ENCODE data around the gene DNAJB2. TPM values are rescaled to one million over a fixed set of nuclear protein-coding genes. Genes with fewer than 3 reads are reported as not detected.

DNAJB2 gene
- 32.1 and 34.0 TPM in 2 replicates for total RNA-seq

DNA sequence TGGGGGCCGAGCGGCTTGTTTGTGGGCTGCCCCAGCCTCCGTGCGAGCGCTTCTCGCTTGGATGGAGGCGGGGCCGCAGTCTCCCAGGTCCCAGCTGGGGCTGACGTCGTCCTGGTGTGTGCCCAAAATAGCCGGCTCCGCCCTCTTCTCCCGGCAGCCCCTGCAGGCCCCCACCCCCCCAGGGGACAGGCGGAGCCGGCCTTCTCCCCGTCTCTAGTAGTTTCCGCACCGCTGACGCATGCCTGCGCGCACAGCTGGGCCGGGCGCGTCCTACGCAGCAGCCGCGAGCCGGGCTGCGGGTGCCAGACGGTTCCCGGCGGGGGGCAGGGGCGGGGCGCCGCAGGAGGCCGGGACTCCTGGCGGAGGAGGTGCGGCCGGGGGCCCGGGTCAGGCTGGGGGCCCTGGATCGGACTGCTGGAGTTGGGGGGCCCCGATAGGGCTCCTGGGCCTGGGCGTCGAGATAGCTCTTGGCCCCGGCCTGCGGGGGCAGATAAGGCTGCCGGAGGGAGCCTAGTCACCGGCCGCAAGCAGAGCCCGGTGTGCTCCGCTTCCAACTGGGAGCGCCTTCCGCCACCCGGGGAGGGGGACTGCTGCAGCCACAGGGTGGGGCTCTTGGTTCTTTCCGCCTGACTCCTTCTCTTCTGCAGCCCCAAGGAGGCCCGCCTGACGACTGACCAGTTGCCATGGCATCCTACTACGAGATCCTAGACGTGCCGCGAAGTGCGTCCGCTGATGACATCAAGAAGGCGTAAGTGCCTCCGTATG, at the start of gene DNAJB2:
Gene DNAJB2 (plus strand): TSS at position 216 of the 765 bp plus-strand sequence. CDS start 468 bp downstream, at position 684.
- intact Hi-C loops (cut with micrococcal nuclease): loop anchor here (1.0 to 10.0 kb wide), 11 partner anchors 16 to 1009 kb away; partner anchors contain the start of genes AAMP, ABCB6, ANKZF1 and ATG9A

GRCh38 chr2:219230059-219230540, 49.1 kb upstream of the DNAJB2 start:
- intact Hi-C loops (cut with micrococcal nuclease): no loop called here

DNA sequence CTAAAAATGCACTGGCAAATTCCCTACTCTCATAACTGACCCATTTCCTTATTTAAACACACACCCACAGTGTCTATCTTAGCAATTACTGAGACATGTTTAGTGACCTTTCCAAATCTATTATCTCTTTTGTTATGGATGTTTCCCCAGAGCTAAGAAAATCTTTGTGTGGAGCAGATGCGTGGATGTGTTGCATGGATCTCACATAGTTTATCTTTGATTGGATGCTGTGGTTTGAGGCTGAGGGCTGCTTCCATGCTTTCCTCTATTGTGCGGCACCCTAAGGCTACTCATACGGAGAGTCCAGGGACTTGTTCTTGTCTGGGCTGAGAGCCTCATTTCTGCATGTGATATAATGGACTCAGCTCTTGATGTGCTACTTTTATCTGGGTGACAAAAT, 44.8 kb upstream of the DNAJB2 start:
- intact Hi-C loops (cut with micrococcal nuclease): no loop called here

DNA sequence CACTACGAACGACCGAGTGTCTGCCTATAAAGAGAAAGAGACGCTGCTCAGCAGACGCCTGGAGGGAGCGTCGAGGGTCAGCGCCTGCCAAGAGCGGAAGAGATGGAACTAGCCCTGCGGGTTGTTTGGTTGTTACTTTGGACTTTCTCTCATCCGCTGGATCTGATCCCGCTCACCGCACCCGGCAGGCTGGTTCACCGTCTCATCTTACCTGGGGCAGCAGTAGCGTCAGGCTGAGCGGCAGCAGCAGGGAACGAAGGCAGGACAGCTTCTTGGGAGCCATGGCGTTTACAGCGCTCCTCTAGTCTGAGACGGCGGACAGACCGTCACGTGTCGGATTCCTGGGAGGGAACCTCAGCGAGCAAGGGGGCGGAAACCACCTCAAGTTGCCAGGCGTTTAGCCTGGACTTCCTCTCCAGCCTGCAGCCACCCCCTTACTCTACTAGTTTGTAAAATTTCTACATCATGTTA, 35.8 kb upstream of the DNAJB2 start:
- intact Hi-C loops (cut with micrococcal nuclease): no loop called here

DNA sequence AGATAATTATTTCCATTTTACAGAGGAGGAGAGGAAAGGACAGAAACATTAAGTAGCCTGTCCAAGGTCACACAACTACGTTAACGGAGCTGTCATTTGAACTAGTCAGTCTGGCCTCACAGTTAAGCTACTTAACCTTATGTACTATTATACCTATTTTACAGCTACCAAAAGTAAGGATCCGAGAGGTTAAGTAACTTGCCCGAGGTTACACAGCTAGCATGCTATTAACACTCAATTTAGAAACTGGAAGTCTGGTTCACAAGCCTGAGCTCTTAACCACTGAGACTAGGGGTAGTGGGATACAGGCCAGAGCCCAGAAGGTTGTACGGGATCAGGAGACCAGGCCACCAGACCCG, 34.4 kb upstream of the DNAJB2 start:
- intact Hi-C loops (cut with micrococcal nuclease): loop anchor here (1.0 to 5.0 kb wide), 8 partner anchors 9 to 353 kb away; partner anchors contain the start of genes ABCB6, ANKZF1, ATG9A and STK11IP

DNA sequence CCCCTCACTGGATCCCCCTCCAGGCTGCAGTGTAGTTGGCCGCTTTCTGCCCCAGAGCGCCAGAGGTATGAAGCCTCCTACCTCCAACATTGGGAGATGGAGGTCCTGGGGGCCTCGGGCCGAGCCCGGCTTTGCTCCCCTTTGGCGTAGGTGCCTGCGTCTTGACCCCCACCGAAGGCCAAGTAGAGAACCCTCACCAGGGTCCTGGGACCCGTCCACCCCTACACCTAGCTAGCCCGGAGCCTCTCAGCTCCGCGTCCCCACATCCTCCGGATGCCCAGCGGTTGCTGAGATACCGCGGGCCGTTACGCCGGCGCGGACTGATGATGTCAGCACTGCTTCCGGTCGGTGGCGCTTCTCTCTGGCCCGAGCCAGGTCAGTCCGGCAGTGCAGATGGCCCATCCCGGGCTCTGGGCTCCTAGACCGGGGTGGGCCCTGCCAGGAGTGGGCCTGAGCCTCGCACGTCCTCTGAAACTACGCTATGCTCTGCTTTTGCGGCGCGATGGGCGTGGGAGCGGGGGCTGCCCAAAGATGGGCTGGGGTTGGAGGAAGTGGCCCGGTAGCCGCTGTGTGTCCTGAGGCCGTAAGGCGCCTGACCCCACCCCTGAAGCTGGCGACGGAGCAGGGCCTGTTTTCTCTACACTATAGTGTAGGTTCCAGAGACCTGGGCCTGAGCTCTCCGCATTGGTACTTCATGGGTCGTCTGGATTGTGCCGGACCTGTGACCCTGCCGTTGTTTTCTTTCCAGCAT, 33.8 kb upstream of the DNAJB2 start, which contains the start of the genes GLB1L and STK16:
Gene GLB1L (minus strand): TSS at position 297 of the 751 bp plus-strand sequence. CDS start 1,871 bp downstream, outside the sequence.
Gene STK16 (plus strand): TSS at position 332 of the 751 bp plus-strand sequence. CDS start 521 bp downstream, outside the sequence.
- intact Hi-C loops (cut with micrococcal nuclease): loop anchor here (1.0 to 5.0 kb wide), 8 partner anchors 8 to 352 kb away; partner anchors contain the start of genes ABCB6, ANKZF1, ATG9A and STK11IP

DNA sequence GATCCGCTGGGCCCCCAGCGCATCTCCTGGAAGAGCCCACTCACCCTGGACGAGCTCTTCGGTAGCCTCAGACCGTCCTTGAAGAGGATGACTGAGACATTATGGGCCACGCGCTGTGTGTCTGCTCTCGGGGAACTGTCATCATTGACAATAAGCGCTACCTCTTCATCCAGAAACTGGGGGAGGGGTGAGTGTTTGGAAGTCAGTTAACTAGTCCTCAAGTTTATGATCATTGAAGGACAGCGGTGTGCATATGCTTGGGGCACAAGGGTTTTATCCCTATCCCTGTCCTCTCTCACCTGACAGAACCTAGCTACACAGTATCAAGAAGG, 33.3 kb upstream of the DNAJB2 start:
- intact Hi-C loops (cut with micrococcal nuclease): loop anchor here (1.0 to 5.0 kb wide), 8 partner anchors 7 to 351 kb away; partner anchors contain the start of genes ABCB6, ANKZF1, ATG9A and STK11IP

GRCh38 chr2:219246559-219246958, 32.6 kb upstream of the DNAJB2 start:
- intact Hi-C loops (cut with micrococcal nuclease): loop anchor here (5.0 kb wide), 1 partner anchor 349 kb away; no protein-coding TSS in a partner anchor

DNA sequence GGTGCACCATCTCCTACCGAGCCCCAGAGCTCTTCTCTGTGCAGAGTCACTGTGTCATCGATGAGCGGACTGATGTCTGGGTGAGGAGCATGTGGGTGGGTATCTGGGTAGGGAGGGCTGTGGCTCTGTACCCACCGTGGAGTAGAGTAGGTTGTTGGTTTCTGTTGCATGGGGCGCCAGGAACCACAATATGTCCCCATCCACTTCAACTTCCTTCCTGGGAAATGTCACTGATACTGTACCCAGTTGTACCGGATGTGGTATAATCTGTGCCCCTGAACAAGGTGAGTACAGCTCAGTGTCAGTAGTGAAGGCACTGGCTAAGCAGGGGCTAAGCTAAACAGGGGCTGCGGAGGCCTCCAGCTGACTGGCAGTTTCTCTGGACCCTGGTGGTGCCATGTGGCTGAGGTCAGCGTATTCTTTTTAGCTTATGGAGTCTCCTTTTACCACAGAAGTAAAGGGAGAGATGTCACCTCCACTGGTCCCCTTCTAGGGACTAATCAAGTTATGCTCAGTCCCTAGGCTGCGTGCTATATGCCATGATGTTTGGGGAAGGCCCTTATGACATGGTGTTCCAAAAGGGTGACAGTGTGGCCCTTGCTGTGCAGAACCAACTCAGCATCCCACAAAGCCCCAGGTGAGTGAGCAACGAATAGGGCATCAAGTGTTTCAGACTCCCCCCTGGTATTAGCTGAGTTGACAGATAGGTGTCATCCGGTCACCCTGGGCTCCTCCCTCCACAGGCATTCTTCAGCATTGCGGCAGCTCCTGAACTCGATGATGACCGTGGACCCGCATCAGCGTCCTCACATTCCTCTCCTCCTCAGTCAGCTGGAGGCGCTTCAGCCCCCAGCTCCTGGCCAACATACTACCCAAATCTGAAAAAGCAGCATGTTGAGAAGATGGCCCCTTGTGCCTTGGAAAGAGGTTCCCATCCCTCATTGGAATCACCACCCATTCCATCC, 31.2 kb upstream of the DNAJB2 start:
- intact Hi-C loops (cut with micrococcal nuclease): loop anchor here (5.0 kb wide), 1 partner anchor 351 kb away; no protein-coding TSS in a partner anchor

DNA sequence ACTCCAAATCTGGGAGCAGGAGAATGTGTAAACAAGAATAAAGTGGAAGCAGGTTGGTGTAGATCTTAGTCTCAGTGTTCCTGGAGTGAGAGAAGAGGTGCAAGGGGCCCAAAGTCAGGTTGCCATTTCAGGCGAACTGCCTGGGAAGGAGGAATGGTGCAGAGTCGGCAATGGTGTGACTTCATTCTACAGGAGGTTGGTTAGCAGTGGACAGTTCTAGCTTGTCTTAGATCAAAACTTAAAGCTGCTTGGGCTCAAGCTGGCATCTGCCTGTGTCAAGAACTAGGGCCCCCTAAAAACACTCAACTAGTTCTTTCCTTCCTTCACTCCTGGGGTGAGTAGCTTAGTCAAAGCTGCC, 30.3 kb upstream of the DNAJB2 start:
- intact Hi-C loops (cut with micrococcal nuclease): loop anchor here (5.0 kb wide), 1 partner anchor 352 kb away; no protein-coding TSS in a partner anchor

DNA sequence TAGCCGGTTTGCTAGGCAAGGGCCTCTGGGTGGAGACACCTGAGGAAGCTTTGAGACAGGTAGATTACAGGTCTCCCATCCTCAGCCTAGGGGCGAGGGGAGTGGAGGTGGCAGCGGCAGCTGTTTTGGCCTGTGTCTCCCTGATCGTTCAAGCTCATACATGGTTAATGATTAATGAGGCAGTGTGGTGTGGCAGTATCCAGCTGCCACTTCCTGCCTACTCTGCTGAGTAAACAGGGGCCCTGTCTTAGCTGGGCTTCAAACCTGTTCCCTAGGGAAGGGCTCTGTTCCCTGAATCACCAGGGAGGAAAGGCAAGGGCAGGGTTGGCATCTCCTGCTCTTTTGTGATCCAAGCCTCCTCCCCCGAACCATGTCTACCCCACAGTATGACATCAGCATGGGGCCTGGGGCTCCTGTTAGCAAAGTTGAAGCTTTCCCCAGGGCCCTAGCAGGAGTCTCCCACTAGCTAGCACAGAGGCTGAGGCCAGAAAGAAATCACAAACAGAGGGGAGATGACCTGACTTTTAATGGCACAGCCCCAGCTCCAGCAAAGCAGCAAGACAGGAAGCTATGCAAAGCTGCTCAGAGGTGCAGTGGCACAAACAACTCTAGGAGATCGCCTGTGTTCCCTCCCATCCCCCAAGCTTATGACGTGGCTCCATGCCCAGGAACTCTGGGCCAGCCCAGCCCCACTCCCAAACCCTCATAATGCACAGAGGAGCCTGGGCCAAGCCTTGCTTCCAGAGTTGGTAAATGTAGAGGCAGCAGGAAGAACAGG, 29.8 kb upstream of the DNAJB2 start:
- intact Hi-C loops (cut with micrococcal nuclease): loop anchor here (5.0 kb wide), 1 partner anchor 352 kb away; no protein-coding TSS in a partner anchor

DNA sequence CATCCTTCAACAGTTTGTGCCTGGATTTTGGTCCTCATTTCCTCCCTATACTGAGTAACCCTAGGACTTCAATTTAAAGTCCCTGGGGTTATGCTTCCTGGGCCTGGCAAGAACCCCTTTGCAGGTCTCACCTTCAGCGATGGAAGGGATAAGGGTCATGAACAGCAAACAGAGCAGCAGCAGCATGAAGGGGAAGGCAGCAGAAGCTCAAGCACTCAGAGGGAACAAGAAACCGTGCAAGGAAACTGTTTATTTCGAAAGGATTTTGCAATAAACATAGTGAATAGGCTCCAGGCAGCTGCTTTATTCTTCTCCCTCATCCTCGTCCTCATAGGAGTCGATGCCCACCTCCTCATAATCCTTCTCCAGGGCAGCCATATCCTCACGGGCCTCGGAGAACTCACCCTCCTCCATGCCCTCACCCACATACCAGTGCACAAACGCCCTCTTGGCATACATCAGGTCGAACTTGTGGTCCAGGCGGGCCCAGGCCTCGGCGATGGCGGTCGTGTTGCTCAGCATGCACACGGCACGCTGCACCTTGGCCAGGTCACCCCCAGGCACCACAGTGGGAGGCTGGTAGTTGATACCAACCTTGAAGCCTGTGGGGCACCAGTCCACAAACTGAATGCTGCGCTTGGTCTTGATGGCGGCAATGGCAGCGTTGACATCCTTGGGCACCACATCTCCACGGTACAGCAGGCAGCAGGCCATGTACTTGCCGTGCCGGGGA, 29.0 kb upstream of the DNAJB2 start:
- intact Hi-C loops (cut with micrococcal nuclease): no loop called here

DNA sequence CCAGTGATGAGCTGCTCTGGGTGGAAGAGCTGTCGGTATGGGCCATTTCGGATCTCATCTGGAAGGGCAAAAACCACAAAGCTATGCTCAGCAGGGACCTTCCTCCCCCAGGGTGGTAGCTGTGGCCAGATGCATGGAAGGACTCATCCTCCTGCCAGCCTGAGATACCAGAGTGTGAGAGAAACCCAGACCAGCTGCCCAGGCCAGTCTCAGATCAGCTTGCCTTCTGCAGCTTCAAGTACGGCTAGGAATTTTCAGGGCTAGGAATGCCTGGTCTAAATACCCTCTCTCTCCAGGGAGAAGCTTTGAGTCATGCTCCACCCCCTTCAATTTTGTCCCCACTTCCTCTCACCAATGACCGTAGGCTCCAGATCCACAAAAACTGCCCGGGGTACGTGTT, 27.5 kb upstream of the DNAJB2 start:
- intact Hi-C loops (cut with micrococcal nuclease): no loop called here

- intact Hi-C loops (cut with micrococcal nuclease): no loop called here
Measured at GRCh38 chr2:219252084-219252483, 27.1 kb upstream of the DNAJB2 start.

DNA sequence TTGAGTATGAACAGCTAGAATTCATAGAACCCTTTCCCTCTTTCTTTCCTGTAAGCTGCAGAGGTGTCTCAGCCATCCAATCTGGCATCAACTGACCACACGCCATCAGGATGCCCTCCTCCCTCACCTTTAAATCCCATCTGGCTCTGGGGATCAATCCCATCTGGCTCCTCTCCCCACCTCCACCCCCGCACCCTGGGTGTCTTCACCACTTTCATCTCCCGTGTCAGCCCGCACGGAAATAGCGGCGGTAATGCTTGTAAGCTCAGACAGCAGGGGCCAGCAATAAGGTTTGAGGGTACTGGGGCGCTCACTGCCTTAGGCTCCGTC, 26.6 kb upstream of the DNAJB2 start:
- intact Hi-C loops (cut with micrococcal nuclease): no loop called here

DNA sequence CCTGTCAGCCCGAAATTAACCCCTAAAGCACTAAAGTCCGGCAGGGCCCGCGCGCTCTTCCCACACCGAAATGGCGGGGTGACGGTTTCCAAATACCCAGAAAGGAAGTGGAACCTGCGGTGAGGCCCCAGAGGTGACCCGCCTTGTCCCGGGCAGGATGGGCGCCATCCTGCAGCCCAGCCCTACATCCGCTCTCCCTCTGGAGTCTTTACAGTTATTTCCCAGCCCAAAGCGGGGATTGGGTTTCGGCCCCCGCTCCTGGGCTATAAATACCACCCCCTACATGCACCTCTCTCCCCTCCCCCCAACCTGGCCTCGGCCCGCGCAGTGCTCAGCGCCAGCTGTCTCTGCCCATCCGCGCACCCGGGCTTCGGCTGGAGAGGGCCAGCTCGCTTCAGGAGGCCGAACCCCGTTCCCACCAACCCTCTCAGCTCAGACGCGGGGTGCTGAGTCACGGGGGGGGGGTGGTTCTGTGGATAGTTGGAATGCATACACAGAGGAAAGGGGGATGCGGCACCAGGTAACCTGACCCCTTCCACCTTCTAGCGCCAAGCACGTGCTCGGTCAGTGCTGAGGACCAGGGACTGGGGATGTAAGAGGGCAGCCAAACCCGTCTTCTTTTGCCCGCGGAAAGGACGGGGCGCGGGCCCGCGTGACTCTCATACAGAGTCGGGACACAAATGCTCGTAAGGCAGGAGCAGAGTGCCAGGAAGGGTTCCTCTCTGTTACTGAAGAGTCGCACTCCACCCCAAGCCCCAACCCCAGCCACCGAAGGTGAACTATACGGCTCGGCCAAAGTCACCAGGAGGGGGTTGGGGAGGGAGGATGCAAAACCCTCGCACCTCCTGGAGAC, 26.0 kb upstream of the DNAJB2 start, which contains the start of gene TUBA4B:
Gene TUBA4B (plus strand): TSS at position 344 of the 853 bp plus-strand sequence. CDS start 165 bp downstream, at position 509.
- intact Hi-C loops (cut with micrococcal nuclease): loop anchor here (1.0 kb wide), 9 partner anchors 8 to 685 kb away; partner anchors contain the start of genes ANKZF1, ATG9A, CNOT9 and DNAJB2

DNA sequence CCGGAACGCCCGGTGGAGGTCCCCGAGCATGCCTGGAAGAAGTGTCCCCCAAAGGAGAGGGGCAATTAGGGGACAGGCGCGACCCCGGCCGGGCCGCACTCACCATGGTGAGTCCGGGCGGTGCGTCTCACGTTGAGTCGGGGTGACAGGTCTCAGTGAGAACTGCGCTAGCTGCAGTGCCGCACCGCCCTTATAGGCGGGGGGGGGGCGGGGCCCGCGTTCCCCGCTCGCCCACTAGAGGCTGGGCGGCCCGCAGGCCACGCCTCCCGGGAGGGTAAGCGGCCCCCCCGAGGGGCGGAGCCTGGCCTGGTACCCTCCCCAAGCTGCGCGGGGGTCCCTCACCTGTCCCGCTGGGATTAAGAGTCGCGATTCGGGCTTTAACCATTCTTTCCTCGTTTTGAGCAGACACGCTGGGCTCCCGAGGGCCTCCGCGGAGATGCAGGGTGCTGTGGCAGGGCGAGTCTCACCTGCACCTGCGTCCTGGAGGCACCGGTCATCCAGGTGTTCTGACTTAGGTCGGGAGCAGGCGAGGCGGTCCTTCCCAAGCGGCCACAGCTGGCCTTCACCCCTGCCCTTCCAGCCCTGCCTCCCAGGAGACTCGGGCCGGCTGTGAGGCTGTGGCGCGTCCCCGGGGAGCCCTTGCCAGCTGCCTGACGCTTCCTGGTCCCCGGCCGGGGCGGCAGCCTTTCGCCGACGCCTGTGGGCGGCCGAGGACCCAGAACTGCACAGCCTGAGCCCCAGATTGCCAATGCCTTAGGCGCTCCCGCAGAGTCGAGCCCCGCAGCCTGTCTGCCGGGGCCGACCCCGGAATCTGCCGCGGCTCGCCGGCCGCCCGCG, 25.2 kb upstream of the DNAJB2 start, which contains the start of gene TUBA4A:
Gene TUBA4A (minus strand): TSS at position 166 of the 837 bp plus-strand sequence. CDS start 60 bp downstream, at position 106.
- intact Hi-C loops (cut with micrococcal nuclease): loop anchor here (1.0 kb wide), 9 partner anchors 9 to 686 kb away; partner anchors contain the start of genes ANKZF1, ATG9A, CNOT9 and DNAJB2

All from T-helper 2 cell treated with Interferon-gamma antibody and Interleukin-4, amounts not matched to agents 100 ng/mL and 5 ng/mL, for 36 hours (primary cell).